Measurements from ENCODE around the gene DNAJC3. TPM values are rescaled to one million over a fixed set of nuclear protein-coding genes. Genes with fewer than 3 reads are reported as not detected.
"Not testable (repeated sequence)": the region's sequence is repeated elsewhere in the genome, so short reads cannot be mapped to it uniquely, and the experiment has no call there.

The DNAJC3 gene
- total RNA-seq, 1 donor from 2014 or later, result 9.5 TPM

GRCh38 chr13:95708391-95708774 is 31.4 kb downstream of the DNAJC3 start:
- no peak for TF ChIP-seq CTCF (IDR thresholded peaks at IDR 0.05; ENCODE audit: partially characterized antibody, unreplicated experiment)
- Mint-ChIP-seq H3K36me3 (ENCODE audit: unreplicated experiment) (no peaks in the 10 kb centered on the region), H3K27ac (ENCODE audit: unreplicated experiment) (no peak overlapping the region)

DNA sequence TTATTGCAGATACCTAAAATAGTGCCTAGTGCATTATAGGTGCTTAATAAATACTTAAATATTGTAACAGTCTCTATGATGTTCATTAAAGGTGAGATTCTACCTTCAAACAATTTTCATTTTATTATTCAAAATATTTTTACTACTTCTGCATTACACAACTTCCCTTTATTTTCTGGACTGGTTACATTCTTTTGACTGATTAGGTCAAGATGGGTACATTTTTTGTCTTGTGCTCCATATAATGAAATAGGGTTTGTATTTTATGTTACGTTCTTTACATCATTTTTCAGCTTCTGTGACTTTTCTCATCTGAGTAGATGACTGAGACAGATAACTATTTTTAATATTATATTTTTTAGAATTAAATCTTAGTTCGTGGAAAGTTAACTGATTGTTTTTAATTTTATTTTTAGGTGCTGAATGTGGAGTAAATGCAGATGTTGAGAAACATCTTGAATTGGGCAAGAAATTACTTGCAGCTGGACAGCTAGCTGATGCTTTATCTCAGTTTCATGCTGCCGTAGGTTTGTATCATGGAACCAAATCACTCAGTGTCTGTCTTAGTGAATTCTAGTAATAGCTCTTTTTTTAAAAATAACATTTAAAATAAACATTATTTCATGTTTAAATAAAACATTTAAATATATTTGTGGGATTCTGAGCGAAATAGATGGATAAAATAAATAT is 32.0 kb downstream of the DNAJC3 start:
- Mint-ChIP-seq H3K27ac (ENCODE audit: unreplicated experiment) (no peak overlapping the region), H3K4me1 (ENCODE audit: low read depth, unreplicated experiment) (no peaks in the 10 kb centered on the region)

More at GRCh38 chr13:95708391-95708774, 31.4 kb downstream of the DNAJC3 start:
- DNase-seq, result no peak
- H3K9me3 Mint-ChIP-seq (ENCODE audit: unreplicated experiment), result peaks cover 2% of the 10 kb centered on the region
- no peaks in the 10 kb centered on the region for H3K27me3 Mint-ChIP-seq (ENCODE audit: unreplicated experiment)
- no peaks in the 10 kb centered on the region for H3K4me1 Mint-ChIP-seq (ENCODE audit: low read depth, unreplicated experiment)
- no peak overlapping the region for H3K4me3 Mint-ChIP-seq (ENCODE audit: unreplicated experiment)

DNA sequence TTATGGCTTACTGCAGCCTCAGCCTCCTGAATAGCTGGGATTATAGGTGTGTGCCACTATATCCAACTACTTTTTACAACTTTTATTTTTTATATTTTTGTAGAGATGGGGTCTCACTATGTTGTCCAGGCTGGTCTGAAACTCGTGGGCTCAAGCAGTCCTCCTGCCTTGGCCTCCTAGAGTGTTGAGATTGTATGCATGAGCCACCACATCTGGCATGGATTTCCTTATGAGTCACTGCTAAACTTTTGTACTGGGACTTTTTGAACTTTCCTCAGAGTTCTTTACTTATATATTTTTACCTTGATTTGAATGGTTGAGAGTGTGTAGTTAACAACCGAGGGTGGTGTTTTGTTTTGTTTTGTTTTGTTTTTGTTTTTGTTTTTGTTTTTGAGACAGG is 33.4 kb downstream of the DNAJC3 start:
- H3K36me3 Mint-ChIP-seq (ENCODE audit: unreplicated experiment), result no peaks in the 10 kb centered on the region
- no peak overlapping the region for H3K27ac Mint-ChIP-seq (ENCODE audit: unreplicated experiment)
- no peaks in the 10 kb centered on the region for H3K27me3 Mint-ChIP-seq (ENCODE audit: unreplicated experiment)
- no peak overlapping the region for H3K4me3 Mint-ChIP-seq (ENCODE audit: unreplicated experiment)
- TF ChIP-seq CTCF (IDR thresholded peaks at IDR 0.05; ENCODE audit: partially characterized antibody, unreplicated experiment), result no peak
- H3K4me1 Mint-ChIP-seq (ENCODE audit: low read depth, unreplicated experiment), result no peaks in the 10 kb centered on the region
- no peaks in the 10 kb centered on the region for H3K9me3 Mint-ChIP-seq (ENCODE audit: unreplicated experiment)
- DNase-seq, result no peak

More for the DNA sequence above, 32.0 kb downstream of the DNAJC3 start:
- TF ChIP-seq CTCF (IDR thresholded peaks at IDR 0.05; ENCODE audit: partially characterized antibody, unreplicated experiment), result no peak
- no peaks in the 10 kb centered on the region for H3K27me3 Mint-ChIP-seq (ENCODE audit: unreplicated experiment)
- H3K36me3 Mint-ChIP-seq (ENCODE audit: unreplicated experiment), result no peaks in the 10 kb centered on the region
- DNase-seq, result no peak
- peaks cover 2% of the 10 kb centered on the region for H3K9me3 Mint-ChIP-seq (ENCODE audit: unreplicated experiment)
- H3K4me3 Mint-ChIP-seq (ENCODE audit: unreplicated experiment), result no peak overlapping the region

DNA sequence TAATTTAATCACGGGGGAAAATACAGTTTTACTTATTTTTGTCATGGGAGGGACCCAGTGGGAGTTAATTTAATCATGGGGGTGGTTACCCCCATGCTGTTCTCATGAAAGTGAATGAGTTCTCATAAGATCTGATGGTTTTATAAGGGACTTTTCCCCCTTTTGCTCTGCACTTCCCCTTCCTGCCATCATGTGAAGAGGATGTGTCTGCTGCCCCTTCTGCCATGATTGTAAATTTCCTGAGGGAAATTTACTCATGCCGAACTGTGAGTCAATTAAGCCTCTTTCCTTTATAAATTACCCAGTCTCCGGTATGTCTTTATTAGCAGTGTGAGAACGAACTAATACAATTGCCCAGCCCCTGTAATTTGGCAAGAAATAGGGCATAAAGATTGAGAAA is 35.9 kb downstream of the DNAJC3 start:
- not testable (repeated sequence) for DNase-seq; H3K27me3 Mint-ChIP-seq (ENCODE audit: unreplicated experiment); H3K9me3 Mint-ChIP-seq (ENCODE audit: unreplicated experiment); H3K4me3 Mint-ChIP-seq (ENCODE audit: unreplicated experiment); H3K4me1 Mint-ChIP-seq (ENCODE audit: low read depth, unreplicated experiment); H3K27ac Mint-ChIP-seq (ENCODE audit: unreplicated experiment)
- H3K36me3 Mint-ChIP-seq (ENCODE audit: unreplicated experiment), result peaks cover 12% of the 10 kb centered on the region

GRCh38 chr13:95713651-95714050 is 36.7 kb downstream of the DNAJC3 start:
- Mint-ChIP-seq H3K27me3 (ENCODE audit: unreplicated experiment) (no peaks in the 10 kb centered on the region), H3K4me3 (ENCODE audit: unreplicated experiment) (no peak overlapping the region), H3K27ac (ENCODE audit: unreplicated experiment) (no peak overlapping the region), H3K4me1 (ENCODE audit: low read depth, unreplicated experiment) (no peaks in the 10 kb centered on the region), H3K36me3 (ENCODE audit: unreplicated experiment) (peaks cover 12% of the 10 kb centered on the region), H3K9me3 (ENCODE audit: unreplicated experiment) (no peaks in the 10 kb centered on the region)
- TF ChIP-seq CTCF (IDR thresholded peaks at IDR 0.05; ENCODE audit: partially characterized antibody, unreplicated experiment), result no peak
- no peak for DNase-seq
